CD4-positive, alpha-beta memory T cell (primary cell): ENCODE results near the gene ANKRD11. TPM values are rescaled to one million over a fixed set of nuclear protein-coding genes. Genes with fewer than 3 reads are reported as not detected.
"Not testable (repeated sequence)": the region's sequence is repeated elsewhere in the genome, so short reads cannot be mapped to it uniquely, and the experiment has no call there.

Experiments
- CTCF ChIA-PET: fragments of 350-600 bp; sonication (Branson Sonifier 250); formaldehyde crosslinking; loops from one replicate; lab custom pipeline; 2021; ENCODE audit warnings: inconsistent platforms; ENCODE audit not compliant: partially characterized antibody; lab: Charles Lee
- POLR2A ChIA-PET: fragments of 350-600 bp; sonication (Branson Sonifier 250); formaldehyde crosslinking; loops from one replicate; lab custom pipeline; 2021; ENCODE audit not compliant: partially characterized antibody; lab: Charles Lee
- DNase-seq, 5 donors: peaks; one replicate each; pipeline versions ENCODE4 v3.0.0 to v3.0.0-alpha.2; 2020 to 2022; ENCODE audit warnings: mixed read lengths in 1 of 5
- H3K27ac ChIP-seq: one replicate; pipeline ENCODE4 v1.7.0; 2013; ENCODE audit warnings: low read depth, low read length
- H3K27me3 ChIP-seq: 2 replicates; pipeline ENCODE4 v1.7.0; 2013; ENCODE audit warnings: mild to moderate bottlenecking, low read length, moderate library complexity; ENCODE audit not compliant: insufficient read depth
- H3K36me3 ChIP-seq: 2 replicates; pipeline ENCODE4 v1.7.0; 2013; ENCODE audit warnings: mild to moderate bottlenecking, low read length, moderate library complexity; ENCODE audit not compliant: insufficient read depth
- H3K4me1 ChIP-seq: 2 replicates; pipeline ENCODE4 v1.7.0; 2013; ENCODE audit warnings: mild to moderate bottlenecking, low read length, moderate library complexity; ENCODE audit not compliant: insufficient read depth
- H3K4me3 ChIP-seq, 2 donors: one replicate each; pipeline ENCODE4 v1.7.0; 2013; ENCODE audit warnings: low read length in 2 of 2, mild to moderate bottlenecking in 1 of 2
- H3K9me3 ChIP-seq, 2 donors: one replicate each; pipeline ENCODE4 v1.7.0; 2013; ENCODE audit warnings: low read length in 2 of 2, control low read depth in 1 of 2; ENCODE audit not compliant: control insufficient read depth in 1 of 2
- H3K27ac Mint-ChIP-seq, 7 donors: one replicate each; pipeline ENCODE4 v1.8.0; 2020 to 2021; ENCODE audit warnings: mixed read lengths in 7 of 7, mild to moderate bottlenecking in 6 of 7, inconsistent platforms in 3 of 7, moderate library complexity in 3 of 7
- H3K27me3 Mint-ChIP-seq, 2 donors: one replicate each; pipeline ENCODE4 v1.8.0; 2020 to 2021; ENCODE audit warnings: mixed read lengths in 2 of 2
- H3K36me3 Mint-ChIP-seq, 2 donors: one replicate each; pipeline ENCODE4 v1.8.0; 2020 to 2021; ENCODE audit warnings: mixed read lengths in 2 of 2, inconsistent platforms in 1 of 2, mild to moderate bottlenecking in 1 of 2
- H3K4me1 Mint-ChIP-seq, 4 donors: one replicate each; pipeline ENCODE4 v1.8.0; 2020 to 2021; ENCODE audit warnings: mixed read lengths in 4 of 4, mild to moderate bottlenecking in 1 of 4
- H3K4me3 Mint-ChIP-seq, 8 donors: one replicate each; pipeline ENCODE4 v1.8.0; 2020 to 2021; ENCODE audit warnings: mixed read lengths in 8 of 8, mild to moderate bottlenecking in 7 of 8, moderate library complexity in 6 of 8, inconsistent platforms in 3 of 8
- H3K9me3 Mint-ChIP-seq, 8 donors: one replicate each; pipeline ENCODE4 v1.8.0; 2020 to 2021; ENCODE audit warnings: mixed read lengths in 8 of 8, mild to moderate bottlenecking in 5 of 8, inconsistent platforms in 3 of 8, moderate library complexity in 1 of 8
- intact Hi-C: fragments of 100-400 bp; cut with micrococcal nuclease; formaldehyde crosslinking; loops from one replicate; pipeline ENCODE4 v1.15.1; 2023
- polyA plus RNA-seq, 2 donors: library from polyadenylated mRNA; unstranded; fragments of 300-500 nt; fragmentation: Illumina TruSeq; gene quantifications; one replicate each; pipeline ENCODE4 v1.2.3, GENCODE V29; 2021
- total RNA-seq, 2 experiments: library from RNA; stranded (reverse); gene quantifications; one replicate each; pipeline ENCODE4 v1.2.3, GENCODE V29; 2021

Gene ANKRD11
- total and polyA plus RNA-seq, 4 experiments from 2014 or later, result 3.9 to 246 (median 140) TPM

- Mint-ChIP-seq H3K36me3 (peaks cover 4 to 10% of the 10 kb centered on the region in 2 donors), H3K27ac (peak overlapping the region; percentile 43 to 92 (median 90)), H3K4me3 (peak overlapping the region in 7 of 8 donors; percentile 36 to 79 (median 50)), H3K9me3 (peaks cover 0 to 2% (median 0%) of the 10 kb centered on the region in 8 donors), H3K27me3 (no peaks in the 10 kb centered on the region), H3K4me1 (peaks cover 63 to 99% (median 81%) of the 10 kb centered on the region in 4 donors)
- ChIA-PET CTCF (interaction anchor here (1.2 to 1.3 kb wide), 2 partner anchors 11 to 44 kb away, joined by 4 to 5 read pairs; no protein-coding TSS in a partner anchor), POLR2A (interaction anchor here (0.7 to 1.5 kb wide), 3 partner anchors 9 to 144 kb away, joined by 3 to 4 read pairs (median 3); partner anchors contain the start of gene SPG7)
- Histone ChIP-seq H3K4me3 (no peak overlapping the region), H3K27me3 (no peaks in the 10 kb centered on the region), H3K4me1 (peaks cover 85% of the 10 kb centered on the region), H3K27ac (peak overlapping the region; percentile 26), H3K9me3 (no peaks in the 10 kb centered on the region), H3K36me3 (no peaks in the 10 kb centered on the region)
- intact Hi-C loops, result loop anchor here (5.0 kb wide), 1 partner anchor 83 kb away; no protein-coding TSS in a partner anchor
- no peak for DNase-seq
Measured at GRCh38 chr16:89364606-89365005, 125.8 kb downstream of the ANKRD11 start.

- Histone ChIP-seq H3K4me3 (no peak overlapping the region), H3K36me3 (no peaks in the 10 kb centered on the region), H3K27ac (peak overlapping the region; percentile 26), H3K4me1 (peaks cover 85% of the 10 kb centered on the region), H3K27me3 (no peaks in the 10 kb centered on the region), H3K9me3 (no peaks in the 10 kb centered on the region)
- ChIA-PET POLR2A (interaction anchor here (1.5 kb wide), 1 partner anchor 48 kb away, joined by 4 read pairs; no protein-coding TSS in a partner anchor), CTCF (interaction anchor here (1.2 to 1.3 kb wide), 2 partner anchors 12 to 45 kb away, joined by 4 to 5 read pairs; no protein-coding TSS in a partner anchor)
- Mint-ChIP-seq H3K27ac (peak overlapping the region; percentile 85 to 92 (median 90)), H3K9me3 (peaks cover 0 to 2% (median 0%) of the 10 kb centered on the region in 8 donors), H3K4me1 (peaks cover 62 to 99% (median 82%) of the 10 kb centered on the region in 4 donors), H3K36me3 (peaks cover 2 to 9% of the 10 kb centered on the region in 2 donors), H3K27me3 (no peaks in the 10 kb centered on the region), H3K4me3 (peak overlapping the region; percentile 22 to 76 (median 64))
- peak in 4 of 5 donors; percentile 22 to 83 (median 28) for DNase-seq
- intact Hi-C loops, result loop anchor here (5.0 kb wide), 1 partner anchor 83 kb away; no protein-coding TSS in a partner anchor
Measured at GRCh38 chr16:89363621-89364393, 126.6 kb downstream of the ANKRD11 start.

GRCh38 chr16:89362540-89363223, 127.7 kb downstream of the ANKRD11 start:
- H3K9me3 Mint-ChIP-seq, CTCF ChIA-PET, DNase-seq, H3K9me3 ChIP-seq, H3K27me3 ChIP-seq, H3K27me3 Mint-ChIP-seq, H3K36me3 ChIP-seq, H3K4me3 ChIP-seq, H3K27ac ChIP-seq: not testable (repeated sequence)
- POLR2A ChIA-PET, result interaction anchor here (1.1 to 3.0 kb wide), 4 partner anchors 47 to 127 kb away, joined by 3 to 16 read pairs (median 8); no protein-coding TSS in a partner anchor
- intact Hi-C loops, result loop anchor here (5.0 kb wide), 1 partner anchor 85 kb away; no protein-coding TSS in a partner anchor
- peaks cover 0 to 11% of the 10 kb centered on the region in 2 donors for H3K36me3 Mint-ChIP-seq
- peaks cover 66 to 98% (median 85%) of the 10 kb centered on the region in 4 donors for H3K4me1 Mint-ChIP-seq
- H3K4me3 Mint-ChIP-seq, result peak overlapping the region in 7 of 8 donors; percentile 42 to 85 (median 81)
- peaks cover 91% of the 10 kb centered on the region for H3K4me1 ChIP-seq
- H3K27ac Mint-ChIP-seq, result peak overlapping the region; percentile 89 to 97 (median 94)

GRCh38 chr16:89361751-89362539, 128.4 kb downstream of the ANKRD11 start:
- H3K27me3 Mint-ChIP-seq, result no peaks in the 10 kb centered on the region
- peak overlapping the region in 7 of 8 donors; percentile 78 to 87 (median 83) for H3K4me3 Mint-ChIP-seq
- H3K9me3 Mint-ChIP-seq, result peaks cover 0 to 2% (median 0%) of the 10 kb centered on the region in 8 donors
- H3K36me3 Mint-ChIP-seq, result peaks cover 0 to 16% of the 10 kb centered on the region in 2 donors
- Histone ChIP-seq H3K4me1 (peaks cover 93% of the 10 kb centered on the region), H3K27ac (peak overlapping the region; percentile 60), H3K27me3 (no peaks in the 10 kb centered on the region), H3K9me3 (no peaks in the 10 kb centered on the region), H3K36me3 (no peaks in the 10 kb centered on the region), H3K4me3 (no peak overlapping the region)
- CTCF ChIA-PET, result interaction anchor here (0.9 to 1.0 kb wide), 2 partner anchors 47 to 48 kb away, joined by 3 read pairs; no protein-coding TSS in a partner anchor
- H3K4me1 Mint-ChIP-seq, result peaks cover 73 to 98% (median 88%) of the 10 kb centered on the region in 4 donors
- no peak for DNase-seq
- POLR2A ChIA-PET, result interaction anchor here (0.9 to 3.0 kb wide), 9 partner anchors 10 to 146 kb away, joined by 3 to 16 read pairs (median 4); partner anchors contain the start of gene SPG7
- peak overlapping the region; percentile 90 to 98 (median 95) for H3K27ac Mint-ChIP-seq
- intact Hi-C loops, result loop anchor here (1.0 to 5.0 kb wide), 5 partner anchors 46 to 147 kb away; partner anchors contain the start of gene SPG7

- Histone ChIP-seq H3K27ac (peak overlapping the region; percentile 60), H3K4me3 (peak overlapping the region; percentile 20 to 37), H3K9me3 (no peaks in the 10 kb centered on the region), H3K4me1 (peaks cover 95% of the 10 kb centered on the region), H3K36me3 (peaks cover under 1% of the 10 kb centered on the region), H3K27me3 (no peaks in the 10 kb centered on the region)
- Mint-ChIP-seq H3K9me3 (peaks cover 0 to 2% (median 0%) of the 10 kb centered on the region in 8 donors), H3K36me3 (peaks cover 0 to 15% of the 10 kb centered on the region in 2 donors), H3K4me1 (peaks cover 76 to 96% (median 87%) of the 10 kb centered on the region in 4 donors), H3K27me3 (no peaks in the 10 kb centered on the region), H3K27ac (peak overlapping the region; percentile 90 to 98 (median 95)), H3K4me3 (peak overlapping the region; percentile 73 to 87 (median 82))
- peak; percentile 82 to 90 (median 82) for DNase-seq
- intact Hi-C loops, result loop anchor here (1.0 to 5.0 kb wide), 5 partner anchors 45 to 148 kb away; partner anchors contain the start of gene SPG7
- POLR2A ChIA-PET, result interaction anchor here (0.6 to 3.0 kb wide), 12 partner anchors 10 to 215 kb away, joined by 3 to 16 read pairs (median 4); partner anchors contain the start of genes CPNE7 and SPG7
- CTCF ChIA-PET, result interaction anchor here (0.9 to 1.2 kb wide), 4 partner anchors 46 to 164 kb away, joined by 3 to 4 read pairs (median 3); no protein-coding TSS in a partner anchor
Measured at GRCh38 chr16:89360760-89361435, 129.5 kb downstream of the ANKRD11 start.
